ENCODE measurements around the gene DPAGT1. TPM values are rescaled to one million over a fixed set of nuclear protein-coding genes. Genes with fewer than 3 reads are reported as not detected.

The DPAGT1 gene
- total and polyA plus RNA-seq, 2 of the 8 experiments (the other 6 are each of a cell fraction or from before 2014, with no cell fraction given) = 59.8 to 236 TPM

- Histone ChIP-seq H3K4ac (replicated peaks; ENCODE audit: insufficient read length, low read depth, low read length) (no peak overlapping the region), H4K91ac (replicated peaks; ENCODE audit: insufficient read length, low read length) (no peak overlapping the region), H3K79me1 (ENCODE audit: low read depth, low read length) (peaks cover 16% of the 10 kb centered on the region), H4K8ac (ENCODE audit: extremely low read depth, insufficient read depth, low read length) (no peak overlapping the region), H3K9ac (replicated peaks in 1 of 4; ENCODE audit: extremely low read depth in 1 of 4, low read depth in 3 of 4, low read length in 3 of 4) (no peak overlapping the region), H2BK120ac (replicated peaks; ENCODE audit: low read depth, low read length) (no peak overlapping the region), H4K5ac (ENCODE audit: insufficient read length, low read depth, low read length) (no peak overlapping the region), H2BK12ac (ENCODE audit: low read depth, low read length) (no peak overlapping the region), H3K9me3 (ENCODE audit: insufficient read depth in 2 of 2, low read depth in 1 of 2, low read length in 1 of 2) (no peaks in the 10 kb centered on the region), H3K27ac (ENCODE audit: low read depth, low read length) (no peak overlapping the region), H3K4me2 (ENCODE audit: insufficient read depth in 1 of 2, low read depth in 2 of 2, low read length in 2 of 2) (no peak overlapping the region), H3K36me3 (ENCODE audit: control insufficient read depth in 2 of 4, insufficient read depth in 4 of 4, low read length in 3 of 4) (peaks cover 58 to 79% (median 77%) of the 10 kb centered on the region in 4 experiments), H3K23ac (ENCODE audit: insufficient read length) (no peak overlapping the region), H3K18ac (ENCODE audit: extremely low read depth, low read length) (no peak overlapping the region), H2BK20ac (ENCODE audit: low read length) (no peak overlapping the region), H2BK15ac (ENCODE audit: low read length) (no peak overlapping the region), H3K79me2 (ENCODE audit: control insufficient read depth in 1 of 2, insufficient read depth in 2 of 2, low read length in 2 of 2) (peaks cover 8 to 21% of the 10 kb centered on the region in 2 experiments; a peak in 3 of 4 replicates), H2BK5ac (ENCODE audit: low read depth, low read length) (no peak overlapping the region), H3K14ac (ENCODE audit: insufficient read length) (no peak overlapping the region), H2AFZ (ENCODE audit: low read length) (no peak overlapping the region), H3K56ac (replicated peaks; ENCODE audit: insufficient read length, low read depth, low read length) (no peak overlapping the region), H2AK5ac (ENCODE audit: low read depth, low read length) (no peak overlapping the region), H3K4me1 (replicated peaks in 1 of 4; ENCODE audit: control insufficient read depth in 3 of 4, insufficient read depth in 4 of 4, low read length in 3 of 4) (peaks cover 0 to 5% (median 2%) of the 10 kb centered on the region in 4 experiments; a peak in 4 of 7 replicates), H3K27me3 (replicated peaks in 1 of 4; ENCODE audit: control insufficient read depth in 3 of 4, extremely low read depth in 1 of 4, insufficient read depth in 3 of 4, low read length in 3 of 4) (no peaks in the 10 kb centered on the region), H4K20me1 (replicated peaks in 1 of 2; ENCODE audit: control insufficient read depth in 1 of 2, insufficient read depth in 2 of 2, low read length in 2 of 2) (peaks cover 3 to 33% of the 10 kb centered on the region in 2 experiments), H3K4me3 (ENCODE audit: extremely low read depth in 1 of 4, insufficient read depth in 2 of 4, low read depth in 3 of 4, low read length in 4 of 4) (no peak overlapping the region), H3K23me2 (ENCODE audit: low read depth, low read length) (peaks cover 4% of the 10 kb centered on the region)
- ChIA-PET POLR2A (ENCODE audit: partially characterized antibody) (interaction anchor here (0.9 to 2.2 kb wide), 6 partner anchors 11 to 44 kb away, joined by 3 to 14 read pairs (median 5); partner anchors contain the start of gene VPS11), CTCF (ENCODE audit: partially characterized antibody) (no interaction called here)
- WGBS, 2 experiments (ENCODE audit: extremely low coverage in 1 of 2, insufficient coverage in 1 of 2, insufficient read length in 1 of 2, insufficient replicate concordance in 2 of 2, low coverage in 1 of 2, low lambda C conversion rate in 2 of 2, missing lambda C conversion rate in 1 of 2) = 93% methylated on average over 23 of the region's 23 CpGs; no CpG with 5 or more reads in 1 of the 2 experiments
- no peak for DNase-seq (ENCODE audit: low read depth in 1 of 2, low spot score in 2 of 2)
- TF ChIP-seq E2F6 (IDR thresholded peaks at IDR 0.05) = no peak
- no peak for TF ChIP-seq SIX5 (IDR thresholded peaks at IDR 0.05; ENCODE audit: low read depth, low read length)
- no peak for TF ChIP-seq SP1 (IDR thresholded peaks at IDR 0.05; ENCODE audit: low read depth, low read length)
- no peak for FAIRE-seq
Observed at GRCh38 chr11:119052163-119052814, 49.4 kb downstream of the DPAGT1 start.
